ENCODE results near the gene MATN1.

Gene MATN1

GRCh38 chr1:30730346-30731108 is 7.1 kb upstream of the MATN1 start:
- no peak for DNase-seq

DNA sequence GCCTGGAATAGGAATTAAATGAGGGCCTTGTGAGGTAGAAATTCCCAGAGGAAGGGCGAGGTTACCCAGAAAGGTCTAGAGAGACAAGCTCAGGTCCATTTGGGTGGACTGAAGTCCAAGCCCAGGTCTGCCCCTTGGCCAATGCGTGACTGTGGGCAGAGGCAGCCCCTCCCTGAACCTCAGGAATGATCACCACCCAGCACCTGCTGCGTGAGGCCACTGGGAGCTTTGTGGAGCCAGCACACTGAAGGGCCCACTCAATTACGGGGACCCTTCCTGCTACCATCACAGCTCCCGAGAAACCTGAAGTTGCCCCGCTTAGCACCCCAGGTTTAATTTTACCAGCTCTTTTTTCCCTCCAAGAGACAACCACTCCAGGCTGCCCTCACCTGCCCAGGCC is 6.5 kb upstream of the MATN1 start:
- DNase-seq, result no peak

GRCh38 chr1:30728832-30729638 is 5.7 kb upstream of the MATN1 start:
- DNase-seq, result no peak

DNA sequence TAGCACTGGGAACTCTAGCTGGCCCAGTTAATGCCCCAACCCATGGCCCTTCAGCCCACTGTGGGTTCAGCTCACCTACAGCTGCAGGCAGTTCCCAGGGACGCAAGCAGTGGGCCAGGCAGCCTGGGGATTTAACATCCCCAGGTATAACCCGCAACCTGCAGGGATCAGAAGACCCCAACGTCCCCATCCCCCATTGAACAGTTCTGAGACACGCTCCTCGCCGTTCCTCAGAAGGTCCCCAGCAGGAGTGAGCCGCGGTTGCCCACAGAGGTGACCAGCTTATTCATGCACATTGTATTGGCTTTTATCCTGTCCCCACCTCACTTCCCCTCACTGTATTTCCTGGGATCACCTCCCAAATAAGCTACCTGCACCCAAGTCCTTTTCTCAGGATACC is 5.0 kb upstream of the MATN1 start:
- DNase-seq, result no peak

DNA sequence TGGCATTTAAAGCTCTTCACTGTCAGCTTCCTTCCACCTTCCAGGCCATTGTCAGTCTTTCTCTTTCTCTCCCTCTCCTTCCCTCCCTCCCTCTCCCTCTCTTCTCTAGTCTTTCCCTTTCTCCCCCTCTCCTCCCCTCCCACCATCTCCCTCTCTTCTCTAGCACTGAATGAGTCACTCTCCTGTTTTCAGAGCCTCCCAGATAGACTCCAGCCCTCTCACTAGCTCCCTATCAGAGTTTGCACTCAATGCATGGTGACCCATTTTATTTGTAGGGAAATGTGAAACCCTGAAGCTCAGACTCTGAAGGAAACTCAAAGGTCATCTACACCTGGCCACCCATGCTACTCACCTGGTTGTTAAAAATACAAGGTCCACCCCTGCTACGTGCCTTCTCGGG is 4.4 kb upstream of the MATN1 start:
- DNase-seq, result no peak

DNA sequence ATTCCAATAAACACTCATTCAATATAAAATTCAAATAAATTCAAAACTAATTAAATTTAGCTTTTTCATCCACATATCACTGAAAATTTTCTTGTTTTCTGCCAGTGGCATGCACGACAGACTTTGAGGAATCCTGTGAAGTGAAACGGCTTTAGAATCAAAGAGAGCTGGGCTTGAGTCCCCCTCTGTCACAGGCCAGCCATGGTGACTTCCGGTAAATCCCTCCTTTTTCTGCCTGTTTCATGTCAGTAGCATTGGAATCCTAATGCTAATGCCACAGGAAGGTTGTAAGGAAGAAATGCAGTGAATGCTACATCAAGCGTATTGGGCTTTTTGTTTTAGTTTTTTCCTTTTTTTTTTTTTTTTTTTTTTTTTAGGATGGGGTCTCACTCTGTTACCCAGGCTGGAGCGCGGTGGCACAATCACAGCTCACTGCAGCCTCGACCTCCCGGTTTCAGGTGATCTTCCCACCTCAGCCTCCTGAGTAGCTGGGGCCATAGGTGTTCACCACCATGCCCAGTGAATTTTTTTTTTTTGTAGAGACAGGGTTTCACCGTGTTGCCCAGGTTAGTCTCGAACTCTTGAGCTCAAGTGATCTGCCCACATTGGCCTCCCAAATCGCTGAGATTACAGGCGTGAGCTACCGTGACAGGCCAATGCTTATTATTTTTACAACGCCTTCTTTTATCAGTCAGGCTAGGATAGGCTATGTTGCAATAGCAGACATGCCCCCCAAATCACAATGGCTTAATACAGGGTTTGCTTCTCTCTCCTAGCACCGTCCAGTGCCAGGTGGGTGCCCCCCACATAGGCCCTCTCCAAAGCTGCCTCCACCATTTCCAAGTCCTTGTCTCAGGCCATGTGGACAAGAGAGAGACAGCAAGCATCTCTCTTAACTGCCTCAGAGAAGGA is 3.6 kb upstream of the MATN1 start:
- no peak for DNase-seq

DNA sequence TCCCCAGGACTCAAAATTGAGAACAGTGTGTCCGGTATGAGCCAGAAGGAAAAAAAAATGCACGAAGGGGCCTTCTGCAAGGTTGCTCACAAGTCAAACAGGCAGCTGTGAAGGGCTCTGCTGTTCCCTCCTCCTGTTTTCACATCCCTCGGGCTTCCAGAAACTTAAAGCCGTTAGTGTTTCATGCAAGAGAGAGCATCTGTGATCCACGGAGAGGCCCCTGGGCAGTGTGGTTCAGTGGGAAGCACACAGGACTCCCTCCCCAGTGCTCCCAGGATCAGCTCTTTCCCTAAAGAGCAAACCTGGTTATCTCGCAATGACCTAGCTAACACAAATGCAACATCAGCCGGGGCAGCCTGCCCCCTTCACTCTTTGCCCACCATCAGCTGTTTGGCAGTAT is 2.9 kb upstream of the MATN1 start:
- no peak for DNase-seq

DNA sequence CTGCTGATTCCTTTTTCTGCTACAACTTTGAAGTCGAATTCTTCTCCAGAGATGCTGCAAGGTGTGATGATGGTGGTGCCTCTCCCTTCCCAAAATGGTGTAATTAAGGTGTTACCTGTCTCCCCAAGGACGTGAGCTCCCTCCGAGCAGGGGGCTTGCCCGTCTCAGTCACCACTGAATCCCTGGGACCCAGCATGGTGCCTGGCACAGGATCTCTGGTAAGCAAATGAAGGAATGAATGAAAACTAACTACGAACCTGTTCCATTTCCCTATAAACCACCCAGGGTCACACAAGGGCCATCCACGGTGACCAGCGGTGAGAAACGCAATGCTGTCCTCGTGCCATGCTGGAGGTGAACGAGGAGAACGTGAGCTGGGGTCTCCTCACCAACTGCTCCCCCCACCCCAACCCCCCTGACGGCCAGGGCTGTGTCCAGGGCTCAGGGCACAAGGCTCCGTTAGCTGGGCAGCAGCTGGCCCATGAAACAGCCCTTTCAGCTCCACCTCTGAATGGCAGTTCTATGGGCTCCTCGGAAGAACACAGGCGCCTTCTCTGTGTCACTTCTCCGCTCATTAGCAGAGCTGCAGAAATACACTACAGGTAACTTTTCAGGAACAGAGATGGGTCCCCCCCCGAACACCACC is 2.2 kb upstream of the MATN1 start:
- DNase-seq, result no peak

GRCh38 chr1:30724655-30725421 is 1.5 kb upstream of the MATN1 start:
- no peak for DNase-seq

- DNase-seq, result no peak
These were observed 790 bp upstream of the MATN1 start for GRCh38 chr1:30724175-30724574.

DNA sequence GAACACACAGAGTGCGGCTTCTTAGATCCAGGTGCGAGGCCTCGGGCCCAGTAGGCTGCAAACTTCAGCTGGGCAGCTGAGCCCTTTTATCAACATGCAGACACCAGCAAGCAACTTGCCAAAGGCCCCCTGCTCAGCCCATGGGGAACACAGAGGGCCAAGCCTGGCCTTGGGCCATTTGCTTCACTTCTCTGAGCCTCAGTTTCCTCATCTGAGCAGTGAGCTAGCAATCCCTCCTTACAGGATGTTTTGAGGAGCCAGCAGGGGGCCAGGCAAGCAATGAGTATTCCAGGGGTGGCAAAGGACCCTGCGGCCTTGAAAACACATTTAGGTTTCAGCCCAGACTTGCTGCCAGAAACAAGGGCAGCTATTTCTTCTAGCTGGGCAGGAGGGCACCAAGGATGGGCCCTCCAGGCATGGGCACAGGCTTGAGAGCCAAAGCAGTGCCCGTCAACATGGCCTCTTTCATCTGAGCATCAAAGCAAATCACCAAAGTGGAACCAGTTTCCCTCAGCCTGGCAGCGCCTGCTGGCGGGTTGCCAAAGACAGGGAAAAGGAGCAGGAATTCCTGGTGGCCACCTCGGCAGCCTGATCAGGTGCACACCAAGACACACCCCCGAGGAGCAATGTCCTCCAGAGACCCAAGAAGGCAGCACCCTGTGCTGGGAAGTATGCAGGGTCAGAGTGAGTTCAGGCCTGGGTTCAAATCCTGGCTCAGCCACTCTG is 1.4 kb downstream of the MATN1 start:
- no peak for DNase-seq

DNA sequence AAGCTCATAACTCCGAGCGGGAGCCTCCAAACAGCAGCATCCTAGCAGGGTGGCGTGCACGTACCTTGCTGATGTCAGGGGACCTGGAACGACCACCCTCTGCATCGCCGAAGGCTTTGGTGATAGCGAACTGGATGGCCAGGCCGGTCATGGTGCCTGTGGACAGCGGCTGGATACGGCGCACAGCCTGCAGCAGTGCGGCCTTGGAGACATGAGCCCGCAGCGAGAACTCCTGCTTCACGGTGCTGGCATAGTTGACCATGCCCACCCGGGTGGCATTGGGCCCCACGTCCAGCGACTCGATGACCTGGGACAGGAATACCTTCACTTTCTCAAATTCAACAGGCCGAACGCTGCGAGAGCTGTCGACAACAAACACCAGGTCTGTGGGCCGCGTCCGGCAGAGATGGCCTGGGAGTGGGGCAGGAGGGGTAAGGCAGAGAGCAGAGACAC is 2.0 kb downstream of the MATN1 start:
- DNase-seq, result no peak

DNA sequence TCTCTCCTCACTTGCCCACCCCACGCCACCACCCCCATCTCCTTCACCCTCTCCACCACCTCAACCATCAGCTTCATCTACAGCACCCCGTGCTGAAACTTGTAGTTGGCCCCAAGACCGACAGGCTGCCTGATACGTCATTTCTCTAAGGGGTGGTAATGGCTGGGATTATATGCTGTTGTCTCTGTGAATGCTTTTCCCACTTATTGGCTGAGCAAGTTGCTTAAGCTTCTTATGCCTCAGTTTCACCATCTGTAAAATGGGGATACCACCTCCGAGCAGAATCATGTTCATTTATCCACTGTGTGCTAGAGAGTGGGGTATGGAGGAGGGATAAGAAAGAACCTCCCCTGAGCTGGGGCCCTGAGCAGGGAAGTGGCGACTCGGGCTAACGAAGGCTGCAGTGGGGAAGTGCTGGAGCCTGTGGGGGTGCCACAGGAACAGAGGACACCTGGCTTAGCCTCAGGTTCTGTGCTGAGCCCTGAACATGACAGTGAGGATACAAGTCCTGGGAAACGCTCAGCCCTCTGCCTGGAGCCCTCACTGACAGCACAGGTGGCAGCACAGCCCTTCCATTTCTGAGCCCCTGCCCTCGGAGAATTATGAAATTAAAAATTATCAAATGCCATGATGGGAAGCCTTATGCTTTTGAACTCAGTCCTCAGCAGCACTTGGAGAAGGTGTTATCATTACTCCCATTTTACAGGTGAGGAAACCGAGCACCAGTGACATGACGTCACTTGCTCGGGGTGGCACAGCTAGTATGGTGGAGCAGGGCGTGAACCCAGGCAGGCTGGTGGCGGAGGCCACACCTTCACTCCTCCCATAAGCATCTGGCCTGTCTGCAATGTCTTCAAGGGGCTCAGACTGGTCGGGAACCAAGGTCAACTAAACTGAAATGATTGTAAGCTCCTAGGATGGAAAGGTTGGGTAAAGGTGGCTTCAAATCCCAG is 2.8 kb downstream of the MATN1 start:
- no peak for DNase-seq

- no peak for DNase-seq
These were observed 3.7 kb downstream of the MATN1 start for GRCh38 chr1:30719406-30720270.

GRCh38 chr1:30718636-30719405 is 4.6 kb downstream of the MATN1 start:
- peak; percentile 89 for DNase-seq

GRCh38 chr1:30718091-30718635 is 5.2 kb downstream of the MATN1 start:
- peak; percentile 99 for DNase-seq

- DNase-seq, result no peak
These were observed 6.7 kb downstream of the MATN1 start for GRCh38 chr1:30716646-30717045.

DNA sequence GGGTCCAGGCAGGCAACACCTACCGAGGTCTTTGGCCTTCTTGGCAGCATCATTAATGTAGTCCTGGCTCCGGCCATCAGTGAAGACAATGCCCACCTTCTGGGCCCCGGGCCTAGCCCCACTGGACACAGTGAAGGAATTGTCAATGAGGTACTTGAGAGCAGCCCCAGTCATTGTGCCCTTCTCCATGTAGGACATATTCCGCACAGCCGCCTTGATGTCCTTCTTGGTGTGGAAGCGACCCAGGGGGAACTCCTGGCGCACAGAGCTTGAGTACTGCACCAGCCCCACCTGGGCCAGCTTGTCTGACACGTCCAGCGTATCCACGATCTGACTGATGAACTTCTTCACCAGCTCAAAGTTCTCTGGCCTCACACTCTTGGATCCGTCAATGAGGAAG is 7.5 kb downstream of the MATN1 start:
- DNase-seq, result no peak

Measured in CD4-positive, alpha-beta T cell treated with Interleukin-17A for 1 hour (primary cell).